ENCODE data around the gene STAG3. TPM values are rescaled to one million over a fixed set of nuclear protein-coding genes. Genes with fewer than 3 reads are reported as not detected.

Gene STAG3
- total and polyA plus RNA-seq, 9 of the 15 experiments (the other 6 are each of a cell fraction or from before 2014, with no cell fraction given), result 0.54 to 2.5 (median 1.7) TPM

DNA sequence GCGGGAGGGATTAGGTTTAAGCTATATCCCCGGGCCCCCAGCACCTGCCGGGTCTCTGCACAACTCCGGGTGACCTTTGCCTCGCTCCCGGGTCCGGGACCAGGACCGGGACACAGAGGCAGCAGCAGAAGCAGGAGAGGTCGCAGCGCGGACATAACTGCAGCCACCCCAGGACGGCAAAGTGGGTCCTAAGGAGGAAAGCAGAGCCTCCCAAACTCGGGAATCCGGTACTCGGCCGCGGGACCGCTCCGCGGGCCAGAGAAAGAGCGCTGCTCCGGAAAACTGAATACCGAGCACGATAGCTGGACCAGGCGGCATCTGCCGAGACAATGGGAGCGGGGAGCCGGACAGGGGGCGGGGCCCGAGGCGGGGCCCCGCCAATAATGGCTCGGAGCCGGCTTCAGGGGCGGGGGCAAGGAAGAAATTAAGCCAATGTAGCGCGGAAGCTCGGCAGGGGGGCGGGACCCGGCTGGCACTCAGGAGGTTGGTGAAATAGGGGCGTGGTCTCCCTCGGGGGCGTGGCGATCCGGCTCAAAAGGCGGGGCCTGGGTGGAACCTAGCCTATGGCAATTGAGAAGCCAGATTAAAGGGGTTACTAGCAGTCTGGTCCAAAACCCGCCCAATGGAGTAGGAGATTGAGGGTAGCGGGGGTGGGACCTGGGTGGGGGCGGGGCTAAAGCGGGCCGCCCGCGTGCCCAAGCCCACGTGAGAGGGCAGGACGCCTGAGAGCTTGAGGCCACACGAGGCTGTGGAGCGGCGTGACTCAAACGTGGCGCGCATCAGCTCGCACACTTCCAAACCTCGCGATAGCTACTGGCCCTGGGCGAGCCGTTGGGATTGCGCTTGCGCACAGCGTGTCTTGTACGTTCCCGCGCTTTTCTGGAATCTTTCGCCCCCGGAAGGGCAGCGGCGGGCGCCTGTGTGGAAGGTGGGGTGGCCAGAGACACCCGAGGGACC, at the start of gene STAG3, which contains the start of gene GPC2 (continued):
- TF ChIP-seq TFE3 (CRISPR knock-in tag; IDR thresholded peaks at IDR 0.05), result no peak
- peak; percentile 68 for TF ChIP-seq VEZF1 (CRISPR knock-in tag; IDR thresholded peaks at IDR 0.05)
- TF ChIP-seq MAFK (IDR thresholded peaks at IDR 0.05; ENCODE audit: low read length), result no peak
- TF ChIP-seq, protein P1, sequence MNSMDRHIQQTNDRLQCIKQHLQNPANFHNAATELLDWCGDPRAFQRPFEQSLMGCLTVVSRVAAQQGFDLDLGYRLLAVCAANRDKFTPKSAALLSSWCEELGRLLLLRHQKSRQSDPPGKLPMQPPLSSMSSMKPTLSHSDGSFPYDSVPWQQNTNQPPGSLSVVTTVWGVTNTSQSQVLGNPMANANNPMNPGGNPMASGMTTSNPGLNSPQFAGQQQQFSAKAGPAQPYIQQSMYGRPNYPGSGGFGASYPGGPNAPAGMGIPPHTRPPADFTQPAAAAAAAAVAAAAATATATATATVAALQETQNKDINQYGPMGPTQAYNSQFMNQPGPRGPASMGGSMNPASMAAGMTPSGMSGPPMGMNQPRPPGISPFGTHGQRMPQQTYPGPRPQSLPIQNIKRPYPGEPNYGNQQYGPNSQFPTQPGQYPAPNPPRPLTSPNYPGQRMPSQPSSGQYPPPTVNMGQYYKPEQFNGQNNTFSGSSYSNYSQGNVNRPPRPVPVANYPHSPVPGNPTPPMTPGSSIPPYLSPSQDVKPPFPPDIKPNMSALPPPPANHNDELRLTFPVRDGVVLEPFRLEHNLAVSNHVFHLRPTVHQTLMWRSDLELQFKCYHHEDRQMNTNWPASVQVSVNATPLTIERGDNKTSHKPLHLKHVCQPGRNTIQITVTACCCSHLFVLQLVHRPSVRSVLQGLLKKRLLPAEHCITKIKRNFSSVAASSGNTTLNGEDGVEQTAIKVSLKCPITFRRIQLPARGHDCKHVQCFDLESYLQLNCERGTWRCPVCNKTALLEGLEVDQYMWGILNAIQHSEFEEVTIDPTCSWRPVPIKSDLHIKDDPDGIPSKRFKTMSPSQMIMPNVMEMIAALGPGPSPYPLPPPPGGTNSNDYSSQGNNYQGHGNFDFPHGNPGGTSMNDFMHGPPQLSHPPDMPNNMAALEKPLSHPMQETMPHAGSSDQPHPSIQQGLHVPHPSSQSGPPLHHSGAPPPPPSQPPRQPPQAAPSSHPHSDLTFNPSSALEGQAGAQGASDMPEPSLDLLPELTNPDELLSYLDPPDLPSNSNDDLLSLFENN (IDR thresholded peaks at IDR 0.05; ENCODE audit: low read depth in 2 of 2, low read length in 2 of 2), result no peak
- no peak for TF ChIP-seq SRSF1 (IDR thresholded peaks at IDR 0.05; ENCODE audit: low read depth, low read length)
- no peak for TF ChIP-seq ZNF695 (CRISPR knock-in tag; IDR thresholded peaks at IDR 0.05)
- TF ChIP-seq HDAC2 (IDR thresholded peaks at IDR 0.05), result no peak
- TF ChIP-seq SREBF2 (CRISPR knock-in tag; IDR thresholded peaks at IDR 0.05), result no peak
- TF ChIP-seq RB1 (IDR thresholded peaks at IDR 0.05; ENCODE audit: low read depth), result no peak
- no peak for TF ChIP-seq POU5F1 (IDR thresholded peaks at IDR 0.05; ENCODE audit: borderline replicate concordance, low read depth, low read length, partially characterized antibody)
- no peak for TF ChIP-seq HOMEZ (CRISPR knock-in tag; IDR thresholded peaks at IDR 0.05)
- TF ChIP-seq BRD9 (IDR thresholded peaks at IDR 0.05; ENCODE audit: low read depth, partially characterized antibody), result no peak
- no peak for TF ChIP-seq TCF15 (CRISPR knock-in tag; IDR thresholded peaks at IDR 0.05)
- TF ChIP-seq MAFF (IDR thresholded peaks at IDR 0.05; ENCODE audit: low read length), result no peak
- no peak for TF ChIP-seq ZKSCAN1 (IDR thresholded peaks at IDR 0.05; ENCODE audit: low read depth, low read length)
- no peak for TF ChIP-seq GABPA (tag; conservative IDR thresholded peaks at IDR 0.05; ENCODE audit: low read depth)
- TF ChIP-seq DMBX1 (CRISPR knock-in tag; IDR thresholded peaks at IDR 0.05; ENCODE audit: borderline replicate concordance), result 0 out of 2 replicates have a peak, but pooled peaks have one; percentile 46
- TF ChIP-seq POLR2H (tag; IDR thresholded peaks at IDR 0.05; ENCODE audit: low read depth), result no peak

Measured in K562 (cell line).